HG03378 (cell line): ENCODE results near the gene C15orf39.
"Not testable (repeated sequence)": the region's sequence is repeated elsewhere in the genome, so short reads cannot be mapped to it uniquely, and the experiment has no call there.

Source experiments
- ATAC-seq: cut with Tn5 transposase; IDR thresholded peaks from one replicate; pipeline ENCODE4 v1.9.1; 2021; ENCODE audit warnings: mild to moderate bottlenecking, moderate library complexity; ENCODE audit not compliant: unreplicated experiment

C15orf39 gene

GRCh38 chr15:75229191-75230015 lies 27.7 kb downstream of the C15orf39 start:
- no peak for ATAC-seq

- no peak for ATAC-seq
These were observed 28.3 kb downstream of the C15orf39 start for GRCh38 chr15:75230016-75230343.

GRCh38 chr15:75230551-75231371 lies 29.1 kb downstream of the C15orf39 start:
- ATAC-seq = no peak

GRCh38 chr15:75231836-75232235 lies 30.2 kb downstream of the C15orf39 start:
- ATAC-seq = no peak

DNA sequence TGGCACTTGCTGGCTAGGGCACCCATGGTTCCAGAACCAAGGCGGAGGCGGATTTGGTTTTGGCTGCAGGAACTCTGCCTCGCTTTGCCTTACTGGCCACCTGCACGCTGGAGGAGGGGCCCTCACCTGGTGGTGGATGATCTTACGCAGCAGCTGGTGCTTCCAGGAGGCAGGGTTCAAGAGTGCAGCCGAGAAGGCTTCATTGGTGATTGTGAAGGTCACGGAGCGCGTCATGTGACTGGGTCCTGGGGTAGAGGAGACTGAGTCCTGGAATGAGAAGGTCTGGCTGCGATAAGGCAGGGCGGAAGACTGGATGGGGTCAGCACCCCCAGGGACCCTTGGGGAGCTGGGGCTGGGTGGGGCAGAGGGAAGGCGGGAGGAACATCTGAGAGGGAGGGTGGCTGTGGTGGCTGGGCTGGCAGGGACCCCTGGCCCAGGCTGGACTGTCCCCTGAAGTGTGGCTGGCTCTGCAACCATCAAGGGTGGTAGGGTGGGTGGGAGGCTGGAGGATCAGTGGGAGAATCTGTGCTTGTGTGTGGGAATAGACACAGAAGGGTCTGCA lies 30.7 kb downstream of the C15orf39 start:
- ATAC-seq = no peak

GRCh38 chr15:75232826-75233503 lies 31.3 kb downstream of the C15orf39 start:
- no peak for ATAC-seq

DNA sequence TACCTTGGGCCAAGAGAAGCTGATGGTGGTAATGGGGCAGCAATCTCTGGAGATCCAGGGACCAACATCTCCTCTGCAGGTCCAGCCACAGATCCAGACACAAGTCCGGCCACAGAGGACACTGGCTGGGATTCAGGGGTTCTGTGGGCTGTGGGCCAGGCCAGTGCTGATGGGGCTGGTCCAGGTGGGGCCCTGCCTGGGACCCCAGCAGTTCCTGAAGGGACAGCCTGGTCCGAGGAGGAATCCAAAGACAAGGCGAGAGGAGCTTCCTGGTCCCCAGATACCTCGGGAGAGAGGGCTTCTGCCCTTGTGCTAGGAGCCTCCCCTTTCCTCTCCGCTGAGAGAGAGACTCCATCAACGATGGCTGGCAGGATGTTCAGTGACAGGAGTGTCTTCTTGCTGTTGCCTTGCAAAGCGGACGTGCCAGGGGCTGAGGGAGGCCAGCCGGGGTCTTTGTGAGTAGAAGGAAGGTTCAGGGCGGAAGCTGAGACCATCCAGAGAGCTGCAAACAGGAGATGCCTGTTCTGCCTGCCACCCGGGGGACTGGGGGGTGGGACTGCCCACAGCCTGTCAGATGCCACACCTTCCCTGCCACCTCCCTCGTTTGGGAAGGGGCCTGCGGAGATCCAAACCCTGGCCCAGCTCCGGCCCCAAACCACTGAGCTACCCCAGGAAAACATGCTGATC lies 32.0 kb downstream of the C15orf39 start:
- no peak for ATAC-seq

DNA sequence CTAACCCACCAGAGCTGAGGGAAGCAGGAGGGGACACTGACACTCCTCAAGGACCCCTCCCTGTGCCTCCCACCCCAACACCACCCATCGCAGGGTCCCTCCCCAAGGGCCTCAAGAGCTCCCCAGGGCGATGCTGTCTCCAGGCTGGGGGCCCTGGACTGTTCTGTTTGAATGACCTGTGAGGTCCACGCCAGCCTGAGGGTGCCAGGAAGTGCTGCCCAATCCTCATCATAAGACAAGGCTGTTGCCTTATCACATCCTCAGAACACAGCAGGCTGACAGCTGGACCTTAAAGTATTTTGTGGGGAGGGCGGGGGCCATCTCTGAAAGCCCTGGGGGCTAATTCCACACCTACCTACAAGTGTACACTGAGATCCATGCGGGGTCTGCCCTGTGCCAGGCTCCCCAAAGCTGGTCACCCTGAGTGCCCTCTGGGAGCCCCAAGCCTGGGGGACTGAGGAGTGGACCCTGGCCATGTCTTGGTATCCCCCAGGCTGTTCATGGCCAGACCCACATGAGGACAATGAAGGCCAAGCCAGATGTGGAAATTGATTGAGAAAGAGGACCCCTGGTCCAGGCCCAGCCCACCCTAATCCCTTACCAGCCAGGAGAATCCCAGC lies 32.6 kb downstream of the C15orf39 start:
- no peak for ATAC-seq

- ATAC-seq = no peak
These were observed 33.5 kb downstream of the C15orf39 start for GRCh38 chr15:75235051-75235673.

- no peak for ATAC-seq
These were observed 34.4 kb downstream of the C15orf39 start for GRCh38 chr15:75235760-75236729.

- no peak for ATAC-seq
These were observed 35.8 kb downstream of the C15orf39 start for GRCh38 chr15:75237316-75237982.

- ATAC-seq = no peak
These were observed 36.5 kb downstream of the C15orf39 start for GRCh38 chr15:75238150-75238549.

DNA sequence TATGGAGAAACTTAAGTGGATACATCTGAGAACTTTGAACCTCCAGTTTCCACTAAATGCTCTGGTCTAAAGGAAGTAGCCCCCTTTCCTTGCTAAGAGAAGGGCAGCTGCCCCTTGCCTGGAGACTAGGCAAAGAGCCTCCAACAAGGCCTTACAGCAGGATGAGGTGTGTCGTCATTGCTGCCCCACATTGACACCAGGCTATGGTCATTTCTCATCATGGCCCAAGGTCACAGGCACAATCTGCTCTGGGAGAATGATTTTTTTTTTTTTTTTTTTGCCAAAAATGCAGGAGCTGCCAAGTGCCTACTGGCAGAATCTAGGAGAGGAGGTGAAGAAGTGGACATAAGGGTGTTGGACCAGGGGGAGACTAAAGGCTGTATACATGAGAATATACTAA lies 44.1 kb downstream of the C15orf39 start:
- not testable (repeated sequence) for ATAC-seq

DNA sequence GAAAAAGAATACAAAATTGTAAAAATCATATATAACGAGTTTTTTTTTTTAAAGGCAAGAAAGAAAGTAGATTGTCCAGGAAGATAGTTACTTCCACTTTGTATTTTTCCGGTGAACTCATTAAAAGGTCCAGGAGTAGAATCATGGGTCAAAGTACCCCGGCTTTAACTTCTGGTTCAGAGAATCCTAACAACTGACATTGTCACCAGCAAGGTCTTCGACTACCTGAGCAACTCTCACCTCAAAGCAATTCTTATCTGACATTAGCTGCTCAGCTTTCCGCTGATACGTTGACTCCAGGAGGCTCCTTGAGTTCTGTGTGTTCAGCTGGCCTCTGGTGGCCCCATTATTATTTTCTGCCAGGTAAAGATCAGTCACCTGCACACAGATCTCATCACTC lies 47.3 kb downstream of the C15orf39 start:
- not testable (repeated sequence) for ATAC-seq

DNA sequence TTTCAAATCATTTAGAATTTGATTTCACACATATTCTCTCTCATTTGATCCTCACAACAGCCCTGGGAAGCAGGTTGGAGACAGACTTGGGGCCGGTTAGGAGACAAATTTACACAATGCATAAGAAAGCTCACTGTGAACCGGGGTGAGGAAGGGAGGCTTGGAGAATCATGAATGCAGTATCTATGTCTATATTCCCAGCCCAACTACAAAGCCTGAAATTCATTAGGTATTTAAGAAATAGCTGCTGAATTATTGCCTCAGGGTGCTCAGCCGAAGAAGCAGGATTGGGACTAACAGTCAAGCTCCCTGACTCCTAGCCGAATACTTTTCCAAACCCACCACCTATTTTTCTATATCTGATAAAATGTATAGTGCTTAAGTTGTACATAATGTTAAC lies 48.0 kb downstream of the C15orf39 start:
- no peak for ATAC-seq

DNA sequence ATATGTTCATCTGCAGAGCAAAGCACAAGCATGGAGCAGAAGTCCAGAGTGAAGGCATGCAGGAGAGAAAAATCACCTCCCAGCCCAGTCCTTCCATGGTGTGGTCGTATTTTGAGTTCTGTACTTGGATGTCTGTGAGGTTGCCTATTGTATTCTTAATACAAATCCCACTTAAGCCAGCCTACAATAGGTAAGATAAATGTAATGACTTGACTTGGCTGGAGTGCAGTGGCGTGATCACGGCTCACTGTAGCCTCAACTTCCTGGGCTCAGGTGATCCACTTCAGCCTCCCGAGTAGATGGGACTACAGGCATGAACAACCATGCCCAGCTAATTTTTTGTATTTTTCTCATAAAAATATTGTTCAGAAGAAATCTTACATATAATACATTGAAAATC lies 49.7 kb downstream of the C15orf39 start:
- not testable (repeated sequence) for ATAC-seq

- not testable (repeated sequence) for ATAC-seq
These were observed 50.6 kb downstream of the C15orf39 start for GRCh38 chr15:75252285-75252684.

- not testable (repeated sequence) for ATAC-seq
These were observed 56.4 kb downstream of the C15orf39 start, which contains the start of gene GOLGA6C for GRCh38 chr15:75258034-75258433. Gene GOLGA6C (plus strand): TSS chr15:75258334. CDS start chr15:75258599, 265 bp downstream.
